Kidney epithelial cell (primary cell): ENCODE data around the gene MEPCE. TPM values are rescaled to one million over a fixed set of nuclear protein-coding genes. Genes with fewer than 3 reads are reported as not detected.
A peak's percentile ranks its signal among the peaks of the same experiment; 100 is the strongest.
"Not testable (repeated sequence)": the region's sequence is repeated elsewhere in the genome, so short reads cannot be mapped to it uniquely, and the experiment has no call there.

Experiments used
- DNase-seq: peaks from one replicate; pipeline ENCODE4 v3.0.0-alpha.2; 2010; ENCODE audit warnings: low read depth
- H3K27me3 ChIP-seq: 2 replicates; pipeline ENCODE4 v1.6.0; 2011; ENCODE audit warnings: low read length; ENCODE audit not compliant: control insufficient read depth, insufficient read depth
- H3K36me3 ChIP-seq: 2 replicates; pipeline ENCODE4 v1.5.1; 2011; ENCODE audit warnings: low read length; ENCODE audit not compliant: control insufficient read depth, insufficient read depth
- H3K4me3 ChIP-seq: 2 replicates; pipeline ENCODE4 v1.5.1; 2011; ENCODE audit warnings: low read depth, mild to moderate bottlenecking, control low read depth, low read length
- total RNA-seq: library from RNA; depleted of rRNA; stranded (reverse); fragments of >200 nt; gene quantifications from 2 replicates; pipeline ENCODE4 v1.2.3, GENCODE V29; 2015
- TF ChIP-seq, protein P1 (sequence below): IDR thresholded peaks from 2 replicates; pipeline ENCODE4 v1.5.1; 2011; ENCODE audit warnings: mild to moderate bottlenecking, moderate library complexity, low read length, control low read depth, inconsistent platforms; ENCODE audit not compliant: insufficient read depth, poor library complexity, severe bottlenecking

Gene MEPCE
- total RNA-seq, 1 donor from 2014 or later: 29.7 TPM

DNA sequence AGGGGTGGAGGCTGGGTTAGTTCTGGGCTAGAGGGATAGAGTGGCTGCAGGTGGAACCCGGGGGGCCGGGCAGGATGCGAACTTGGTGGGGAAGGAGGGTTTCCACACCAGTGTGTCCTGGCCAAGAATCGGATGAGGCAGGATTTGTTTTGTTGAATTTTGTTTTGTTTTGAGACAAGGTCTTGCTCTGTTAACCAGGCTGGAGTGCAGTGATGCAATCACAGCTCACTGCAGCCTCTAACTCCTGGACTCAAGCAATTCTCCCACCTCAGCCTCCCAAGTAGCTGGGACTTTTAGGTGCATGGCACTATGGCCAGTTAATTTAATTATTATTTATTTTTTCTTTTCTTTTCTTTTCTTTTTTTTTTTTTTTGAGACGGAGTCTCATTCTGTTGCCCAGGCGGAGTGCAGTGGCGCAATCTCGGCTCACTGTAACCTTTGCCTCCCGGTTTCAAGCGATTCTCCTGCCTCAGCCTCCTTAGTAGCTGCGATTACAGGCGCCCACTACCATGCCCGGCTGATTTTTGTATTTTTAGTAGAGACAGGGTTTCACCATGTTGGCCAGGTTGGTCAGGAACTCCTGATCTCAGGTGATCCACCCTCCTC, 19.7 kb downstream of the MEPCE start:
- Histone ChIP-seq H3K4me3 (no peak overlapping the region), H3K36me3 (no peaks in the 10 kb centered on the region), H3K27me3 (no peaks in the 10 kb centered on the region)
- no peak for DNase-seq
- TF ChIP-seq, protein P1, sequence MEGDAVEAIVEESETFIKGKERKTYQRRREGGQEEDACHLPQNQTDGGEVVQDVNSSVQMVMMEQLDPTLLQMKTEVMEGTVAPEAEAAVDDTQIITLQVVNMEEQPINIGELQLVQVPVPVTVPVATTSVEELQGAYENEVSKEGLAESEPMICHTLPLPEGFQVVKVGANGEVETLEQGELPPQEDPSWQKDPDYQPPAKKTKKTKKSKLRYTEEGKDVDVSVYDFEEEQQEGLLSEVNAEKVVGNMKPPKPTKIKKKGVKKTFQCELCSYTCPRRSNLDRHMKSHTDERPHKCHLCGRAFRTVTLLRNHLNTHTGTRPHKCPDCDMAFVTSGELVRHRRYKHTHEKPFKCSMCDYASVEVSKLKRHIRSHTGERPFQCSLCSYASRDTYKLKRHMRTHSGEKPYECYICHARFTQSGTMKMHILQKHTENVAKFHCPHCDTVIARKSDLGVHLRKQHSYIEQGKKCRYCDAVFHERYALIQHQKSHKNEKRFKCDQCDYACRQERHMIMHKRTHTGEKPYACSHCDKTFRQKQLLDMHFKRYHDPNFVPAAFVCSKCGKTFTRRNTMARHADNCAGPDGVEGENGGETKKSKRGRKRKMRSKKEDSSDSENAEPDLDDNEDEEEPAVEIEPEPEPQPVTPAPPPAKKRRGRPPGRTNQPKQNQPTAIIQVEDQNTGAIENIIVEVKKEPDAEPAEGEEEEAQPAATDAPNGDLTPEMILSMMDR: no peak

DNA sequence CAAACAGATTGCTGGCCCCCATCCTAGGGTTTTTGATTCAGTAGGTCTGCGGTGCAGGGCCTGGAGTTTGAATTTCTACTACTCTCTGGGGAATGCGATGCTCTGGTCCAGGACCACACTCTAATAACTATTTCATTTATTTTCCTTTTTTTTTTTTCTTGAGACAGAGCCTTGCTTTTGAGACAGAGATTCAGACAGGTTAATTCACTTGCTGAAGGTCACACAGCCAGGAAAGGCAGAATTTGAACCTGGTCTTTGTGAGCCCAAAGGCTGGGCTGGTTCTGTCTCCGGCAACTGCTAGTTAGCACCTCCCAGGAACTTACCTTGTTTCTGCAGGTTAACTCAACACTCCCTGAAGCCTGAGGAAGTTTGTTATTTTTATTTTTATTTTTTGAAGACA, 22.9 kb downstream of the MEPCE start:
- Histone ChIP-seq H3K27me3 (no peaks in the 10 kb centered on the region), H3K4me3 (no peak overlapping the region), H3K36me3 (no peaks in the 10 kb centered on the region)
- DNase-seq: no peak
- TF ChIP-seq, protein P1: no peak

DNA sequence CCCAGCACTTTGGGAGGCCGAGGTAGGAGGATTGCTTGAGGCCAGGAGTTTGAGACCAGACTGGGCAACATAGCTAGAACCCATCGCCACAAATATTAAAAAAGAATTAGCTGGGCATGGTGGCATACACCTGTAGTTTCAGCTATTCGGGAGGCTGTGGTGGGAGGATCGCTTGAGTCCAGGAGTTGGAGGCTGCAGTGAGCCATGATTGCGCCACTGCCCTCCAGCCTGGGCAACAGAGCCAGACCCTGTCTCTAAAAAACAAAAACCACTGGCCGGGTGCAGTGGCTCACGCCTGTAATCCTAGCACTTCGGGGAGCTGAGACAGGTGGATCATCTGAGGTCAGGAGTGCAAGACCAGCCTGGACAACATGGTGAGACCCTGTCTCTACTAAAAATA, 24.2 kb downstream of the MEPCE start:
- H3K4me3 ChIP-seq, DNase-seq, H3K27me3 ChIP-seq, H3K36me3 ChIP-seq: not testable (repeated sequence)

DNA sequence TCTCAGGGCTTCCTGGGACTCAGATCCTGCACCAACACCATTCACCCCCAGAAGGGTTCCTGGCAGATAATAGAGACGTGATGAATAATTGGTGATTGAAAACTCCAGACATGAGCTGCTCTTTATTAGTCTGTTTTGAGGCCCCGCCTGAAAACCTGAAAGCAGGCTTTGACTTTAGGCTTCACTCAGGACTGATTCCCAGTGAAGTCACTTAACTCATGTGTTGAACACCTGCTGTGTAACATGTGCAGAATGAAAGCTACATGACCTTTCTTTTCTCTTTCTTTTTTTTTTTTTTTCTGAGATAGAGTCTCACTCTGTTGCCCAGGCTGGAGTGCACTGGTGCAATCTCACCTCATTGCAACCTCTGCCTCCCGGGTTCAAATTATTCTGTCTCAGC, 25.6 kb downstream of the MEPCE start:
- no peaks in the 10 kb centered on the region for H3K27me3 ChIP-seq
- TF ChIP-seq, protein P1: no peak
- no peak overlapping the region for H3K4me3 ChIP-seq
- no peak for DNase-seq
- no peaks in the 10 kb centered on the region for H3K36me3 ChIP-seq

DNA sequence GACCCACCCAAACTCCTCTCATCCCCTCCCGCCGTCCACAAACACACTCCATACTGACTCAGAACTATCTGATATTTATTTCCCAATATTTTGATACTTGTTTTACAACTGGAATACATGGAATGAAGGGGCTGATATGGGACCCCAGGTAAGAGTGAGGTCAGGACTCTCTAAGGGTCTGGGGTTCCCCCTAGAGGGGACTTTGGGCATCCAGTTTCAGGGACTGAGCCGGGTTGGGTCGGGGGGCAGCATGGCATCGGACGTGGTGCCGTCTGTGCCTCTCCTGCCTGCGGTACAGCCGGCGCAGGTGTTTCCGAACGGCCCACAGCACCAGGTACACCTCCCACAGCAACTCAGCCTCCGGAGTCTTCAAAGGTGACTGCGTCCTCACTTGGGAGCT, 26.9 kb downstream of the MEPCE start:
- no peak for DNase-seq
- TF ChIP-seq, protein P1: peak; percentile 4

DNA sequence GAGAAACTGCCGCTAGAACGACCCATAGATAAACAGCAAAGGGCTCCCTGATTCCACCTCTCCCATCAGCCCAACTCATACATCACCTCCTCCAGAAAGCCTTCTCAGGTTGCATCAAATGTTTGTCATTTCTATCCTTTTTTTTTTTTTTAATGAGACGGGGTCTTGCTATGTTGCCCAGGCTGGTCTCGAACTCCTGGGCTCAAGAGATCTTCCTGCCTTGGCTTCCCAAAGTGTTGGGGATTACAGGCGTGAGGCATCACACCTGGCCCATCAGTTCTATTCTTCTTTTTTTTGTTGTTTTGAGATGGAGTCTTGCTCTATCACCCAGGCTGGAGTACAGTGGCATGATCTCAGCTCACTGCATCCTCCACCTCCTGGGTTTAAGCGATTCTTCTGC, 27.4 kb downstream of the MEPCE start:
- no peak for DNase-seq
- no peaks in the 10 kb centered on the region for H3K27me3 ChIP-seq
- no peaks in the 10 kb centered on the region for H3K36me3 ChIP-seq
- TF ChIP-seq, protein P1: no peak
- no peak overlapping the region for H3K4me3 ChIP-seq

More for the DNA sequence above, 26.9 kb downstream of the MEPCE start:
- no peaks in the 10 kb centered on the region for H3K27me3 ChIP-seq
- H3K4me3 ChIP-seq: no peak overlapping the region
- no peaks in the 10 kb centered on the region for H3K36me3 ChIP-seq
